GM12872 (cell line): ENCODE results near the gene HDAC1.

Experiments used
- CTCF ChIP-seq: IDR thresholded peaks from 3 replicates; pipeline ENCODE4 v1.5.1; 2011; ENCODE audit warnings: low read depth, mild to moderate bottlenecking, low read length, moderate library complexity; ENCODE audit not compliant: insufficient read depth

Gene HDAC1

DNA sequence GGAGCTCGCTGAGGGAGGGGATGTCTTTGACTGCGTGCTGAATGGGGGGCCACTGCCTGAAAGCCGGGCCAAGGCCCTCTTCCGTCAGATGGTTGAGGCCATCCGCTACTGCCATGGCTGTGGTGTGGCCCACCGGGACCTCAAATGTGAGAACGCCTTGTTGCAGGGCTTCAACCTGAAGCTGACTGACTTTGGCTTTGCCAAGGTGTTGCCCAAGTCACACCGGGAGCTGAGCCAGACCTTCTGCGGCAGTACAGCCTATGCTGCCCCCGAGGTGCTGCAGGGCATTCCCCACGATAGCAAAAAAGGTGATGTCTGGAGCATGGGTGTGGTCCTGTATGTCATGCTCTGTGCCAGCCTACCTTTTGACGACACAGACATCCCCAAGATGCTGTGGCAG is 71.8 kb downstream of the HDAC1 start:
- TF ChIP-seq CTCF, result no peak

- no peak for TF ChIP-seq CTCF
Measured at GRCh38 chr1:32364836-32365235, 73.0 kb downstream of the HDAC1 start.

- TF ChIP-seq CTCF, result no peak
Measured at GRCh38 chr1:32365445-32365844, 73.6 kb downstream of the HDAC1 start.

DNA sequence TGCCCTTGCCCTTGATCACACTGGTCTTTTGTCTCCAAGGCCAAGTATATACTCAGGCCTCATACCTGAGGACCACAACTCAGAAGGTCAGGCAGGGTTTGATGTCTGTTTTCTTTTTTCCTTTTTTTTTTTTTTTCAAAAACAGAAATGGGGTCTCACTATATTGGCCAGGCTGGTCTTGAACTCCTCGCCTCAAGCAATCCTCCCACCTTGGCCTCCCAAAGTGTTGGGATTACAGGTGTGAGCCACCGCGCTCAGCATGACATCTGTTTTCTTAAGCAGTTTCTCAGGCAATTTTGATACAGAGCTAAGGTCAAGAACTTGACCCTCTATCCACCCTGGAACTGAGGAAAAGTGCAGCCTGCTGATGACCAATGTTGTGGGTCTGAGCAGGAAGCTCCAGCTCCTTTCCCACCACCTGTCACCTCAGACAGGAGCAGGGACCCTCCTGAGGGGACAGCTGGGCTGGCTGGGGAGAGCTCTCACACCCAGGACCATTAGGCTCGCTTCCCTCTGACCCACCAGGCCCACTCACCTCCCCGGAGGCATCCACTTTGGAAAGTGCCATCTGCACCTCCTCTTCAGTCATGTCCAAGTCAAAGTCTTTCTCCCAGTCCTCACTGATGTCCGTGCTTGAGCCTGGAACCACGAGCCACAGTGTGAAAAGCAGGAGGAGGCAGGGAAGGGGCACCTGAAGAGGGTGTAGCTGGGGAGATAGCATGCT is 76.2 kb downstream of the HDAC1 start:
- no peak for TF ChIP-seq CTCF

DNA sequence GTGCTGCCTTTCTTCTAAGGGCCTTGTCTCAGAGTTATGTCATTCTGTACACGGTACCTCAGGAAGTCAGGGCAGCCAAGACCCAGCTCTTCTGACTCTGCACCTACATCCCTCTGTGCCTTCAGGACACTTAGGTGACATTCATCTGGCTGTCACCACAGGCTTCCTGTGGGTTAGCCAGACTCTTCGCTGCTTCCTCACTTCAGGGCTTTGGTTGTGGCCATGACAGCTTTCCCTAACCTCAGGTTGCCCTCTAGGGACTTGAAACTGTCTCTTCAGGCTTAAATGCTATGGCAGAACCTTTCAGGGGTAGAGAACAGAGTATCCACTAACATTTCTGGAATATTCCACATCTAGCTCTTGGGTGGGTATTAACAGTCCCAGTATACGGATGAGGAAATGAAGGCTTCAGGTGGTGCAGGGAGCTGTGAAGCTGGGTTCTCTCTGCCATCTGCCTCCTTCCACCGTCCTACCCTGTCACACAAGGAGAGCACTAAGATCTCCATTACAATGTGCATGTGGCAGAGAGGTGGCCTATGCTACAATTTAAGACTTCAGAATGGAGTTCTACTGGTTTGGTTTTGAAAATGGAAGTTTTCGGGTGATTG is 80.4 kb downstream of the HDAC1 start:
- no peak for TF ChIP-seq CTCF

GRCh38 chr1:32373996-32374592 is 82.2 kb downstream of the HDAC1 start:
- TF ChIP-seq CTCF, result no peak

DNA sequence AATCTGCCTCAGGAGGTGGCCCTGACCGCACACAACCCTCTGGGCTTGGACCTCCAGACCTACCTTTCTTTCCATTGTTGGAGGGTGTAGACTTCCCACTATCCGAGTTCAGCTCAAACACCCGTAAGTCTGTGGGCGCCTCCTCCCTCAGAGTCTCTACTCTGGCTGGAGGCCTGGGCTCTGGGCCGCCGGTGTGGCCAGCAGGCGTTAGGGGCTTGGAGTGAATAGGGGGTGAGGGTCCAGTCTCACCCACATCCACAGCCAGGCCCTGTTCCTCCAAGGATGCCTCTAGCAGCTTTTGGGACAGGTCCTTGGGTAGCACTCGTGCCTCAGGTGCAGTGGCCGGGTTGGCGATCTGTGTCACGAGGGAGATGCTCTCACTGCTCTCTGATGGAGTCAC is 84.3 kb downstream of the HDAC1 start:
- TF ChIP-seq CTCF, result no peak
